Testis (tissue), 3 donors: Measurements from ENCODE around the gene MEX3C. TPM values are rescaled to one million over a fixed set of nuclear protein-coding genes. Genes with fewer than 3 reads are reported as not detected.

Source experiments
- DNase-seq: peaks from one replicate; pipeline ENCODE4 v3.0.0-alpha.2; 2019
- H3K27ac ChIP-seq, 2 donors: fragments of 200-600 bp; sonication (generic); one replicate each; pipeline ENCODE4 v1.5.1; 2019
- H3K27me3 ChIP-seq: fragments of 200-600 bp; sonication (generic); one replicate; pipeline ENCODE4 v1.5.1; 2019
- H3K36me3 ChIP-seq: fragments of 200-600 bp; sonication (generic); one replicate; pipeline ENCODE4 v1.5.1; 2017; ENCODE audit warnings: low read depth; ENCODE audit errors: missing control alignments
- H3K4me1 ChIP-seq: fragments of 200-600 bp; sonication (generic); one replicate; pipeline ENCODE4 v1.5.1; 2019
- H3K4me3 ChIP-seq, 2 donors: fragments of 200-600 bp; sonication (generic); one replicate each; pipeline ENCODE4 v1.5.1; 2017 to 2019
- H3K9me3 ChIP-seq: fragments of 200-600 bp; sonication (generic); one replicate; pipeline ENCODE4 v1.5.1; 2017
- CTCF ChIP-seq, 3 experiments: fragments of 450-650 bp in 2 of 3; fragments of 200-600 bp in 1 of 3; sonication (generic) in 1 of 3; IDR thresholded peaks; one replicate each; pipeline ENCODE4 v1.5.1; 2016 to 2019; ENCODE audit warnings: antibody characterized with exemption in 3 of 3, mild to moderate bottlenecking in 2 of 3, moderate library complexity in 1 of 3
- POLR2A ChIP-seq: fragments of 450-650 bp; IDR thresholded peaks from one replicate; pipeline ENCODE4 v1.6.1; 2017; ENCODE audit warnings: antibody characterized with exemption, mild to moderate bottlenecking, moderate library complexity
- WGBS, 2 donors: methylation state at CpG; one replicate each; pipeline ENCODE4 v1.1.5; 2018; 5-methylcytosine and 5-hydroxymethylcytosine counted together
- intact Hi-C: fragments of 100-400 bp; cut with DNase I; formaldehyde crosslinking; loops from one replicate; pipeline ENCODE4 v1.15.1; 2023; ENCODE audit warnings: low total_unique reads
- polyA plus RNA-seq: library from polyadenylated mRNA; stranded (reverse); fragments of 350-450 nt; fragmentation: Illumina TruSeq; extraction: RNeasy Lipid Tissue Mini Kit (QIAGEN cat#74804); gene quantifications from one replicate; pipeline ENCODE4 v1.2.3, GENCODE V29; 2014; ENCODE audit warnings: low read depth, low replicate concordance; ENCODE audit not compliant: insufficient read depth
- total RNA-seq, 2 donors: library from RNA; depleted of rRNA; stranded (reverse); fragments of >200 nt; gene quantifications; one replicate each; pipeline ENCODE4 v1.2.3, GENCODE V29; 2016

Gene MEX3C
- total and polyA plus RNA-seq, 3 donors from 2014 or later, result 97.2 to 254 (median 161) TPM

DNA sequence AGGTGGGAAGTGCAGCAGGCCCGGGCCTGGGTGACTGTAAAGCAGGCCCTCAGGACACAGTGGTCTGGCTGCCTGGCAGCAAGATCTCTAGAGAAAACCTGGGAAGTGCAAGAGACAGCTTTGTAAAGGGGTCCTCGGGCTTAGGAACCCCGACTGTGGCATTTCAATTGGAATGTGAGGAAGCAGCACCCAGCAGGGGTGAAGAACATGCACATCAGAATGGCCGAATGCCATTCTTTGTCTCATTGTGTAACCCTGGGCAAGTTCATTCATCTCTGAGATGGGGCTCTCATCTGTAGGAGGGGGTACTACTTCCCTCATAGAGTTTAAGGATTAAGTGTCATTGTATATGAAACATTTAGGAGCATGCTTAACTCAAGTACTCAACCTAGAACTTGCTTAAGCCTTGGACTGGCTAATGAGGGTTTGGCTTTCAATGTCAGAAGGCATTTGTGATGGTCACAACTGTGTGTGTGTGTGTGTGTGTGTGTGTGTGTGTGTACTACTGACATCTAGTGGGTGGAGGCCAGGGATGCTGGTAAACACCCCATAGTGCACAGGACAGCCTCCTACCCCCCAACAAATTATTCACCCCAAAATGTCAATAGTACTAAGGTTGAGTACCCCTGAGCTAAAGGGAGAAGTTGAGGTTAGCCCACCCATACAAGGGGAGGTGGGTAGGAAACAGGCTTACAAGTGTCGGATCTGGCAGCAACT, 29.3 kb downstream of the MEX3C start:
- 67 to 74% methylated on average over 5 of the region's 5 CpGs for WGBS, 2 donors
- TF ChIP-seq POLR2A, result no peak
- TF ChIP-seq CTCF (IDR thresholded peaks at IDR 0.05), result no peak
- Histone ChIP-seq H3K27ac (no peak overlapping the region), H3K27me3 (no peaks in the 10 kb centered on the region), H3K36me3 (no peaks in the 10 kb centered on the region), H3K9me3 (no peaks in the 10 kb centered on the region), H3K4me1 (no peaks in the 10 kb centered on the region), H3K4me3 (no peak overlapping the region)
- no peak for DNase-seq
- intact Hi-C loops, result no loop called here

GRCh38 chr18:51165296-51165695, 32.2 kb downstream of the MEX3C start:
- H3K4me1 ChIP-seq, result no peaks in the 10 kb centered on the region
- TF ChIP-seq CTCF (IDR thresholded peaks at IDR 0.05), result no peak
- no peak for TF ChIP-seq POLR2A
- no peaks in the 10 kb centered on the region for H3K27me3 ChIP-seq
- intact Hi-C loops, result no loop called here
- no peaks in the 10 kb centered on the region for H3K36me3 ChIP-seq
- WGBS, 2 donors, result 72 to 100% methylated on average over 2 of the region's 2 CpGs
- no peak overlapping the region for H3K27ac ChIP-seq
- no peaks in the 10 kb centered on the region for H3K9me3 ChIP-seq
- no peak overlapping the region for H3K4me3 ChIP-seq
- no peak for DNase-seq

DNA sequence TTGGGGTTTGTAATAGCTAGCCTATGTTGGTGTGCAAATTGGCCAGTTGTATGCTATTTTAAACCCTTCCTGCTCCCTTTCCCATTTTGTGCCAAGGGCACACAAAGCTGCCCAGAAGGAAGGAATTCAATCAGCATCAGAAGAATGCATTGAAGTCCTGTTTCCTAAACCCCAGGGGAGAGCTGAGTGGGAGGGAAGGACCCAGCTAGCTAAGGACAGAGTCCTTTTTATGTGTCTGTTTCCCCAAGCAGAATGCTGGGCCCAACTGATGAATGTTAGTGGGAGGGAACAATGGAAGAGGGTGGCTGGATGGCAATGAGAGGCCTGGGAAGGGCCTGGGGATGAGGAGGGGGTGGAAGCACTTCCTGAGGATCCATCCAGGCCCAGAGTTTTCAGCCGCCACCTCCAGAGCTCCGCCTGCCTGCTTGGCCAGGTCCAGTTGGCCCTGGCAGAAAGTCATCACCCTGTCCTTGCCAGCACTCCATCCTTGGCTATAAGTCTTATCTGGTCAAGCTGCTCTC, 32.7 kb downstream of the MEX3C start:
- TF ChIP-seq CTCF (IDR thresholded peaks at IDR 0.05), result no peak
- no peak for TF ChIP-seq POLR2A
- Histone ChIP-seq H3K4me3 (no peak overlapping the region), H3K27ac (no peak overlapping the region), H3K36me3 (no peaks in the 10 kb centered on the region), H3K27me3 (no peaks in the 10 kb centered on the region), H3K4me1 (no peaks in the 10 kb centered on the region), H3K9me3 (no peaks in the 10 kb centered on the region)
- WGBS, 2 donors, result 67 to 80% methylated on average over 1 to 2 of the region's 2 CpGs
- no peak for DNase-seq
- intact Hi-C loops, result no loop called here

DNA sequence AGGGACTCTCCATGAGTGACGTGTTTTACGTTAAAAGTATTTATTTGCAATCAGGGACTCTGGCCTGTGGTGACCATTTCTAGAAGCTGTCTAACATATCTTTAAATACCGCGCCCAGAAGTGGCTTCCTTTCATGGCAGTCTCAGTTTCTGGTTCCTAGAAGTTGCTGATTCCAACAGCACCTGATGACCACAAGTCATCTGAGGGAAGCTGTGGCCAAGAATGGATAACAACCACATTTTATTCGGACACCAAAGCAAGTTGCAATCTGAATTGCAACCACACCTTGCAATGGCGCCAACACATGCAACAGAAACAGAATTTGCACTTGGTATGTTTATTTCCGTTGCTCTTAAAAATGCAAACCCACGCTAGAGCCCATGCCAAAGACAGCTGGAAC, 33.1 kb downstream of the MEX3C start:
- Histone ChIP-seq H3K4me1 (no peaks in the 10 kb centered on the region), H3K9me3 (no peaks in the 10 kb centered on the region), H3K27me3 (no peaks in the 10 kb centered on the region), H3K4me3 (no peak overlapping the region), H3K27ac (no peak overlapping the region), H3K36me3 (no peaks in the 10 kb centered on the region)
- intact Hi-C loops, result no loop called here
- DNase-seq, result no peak
- TF ChIP-seq CTCF (IDR thresholded peaks at IDR 0.05) (no peak), POLR2A (no peak)
- 74 to 87% methylated on average over 8 of the region's 8 CpGs for WGBS, 2 donors

GRCh38 chr18:51163543-51163942, 33.9 kb downstream of the MEX3C start:
- Histone ChIP-seq H3K4me1 (no peaks in the 10 kb centered on the region), H3K27ac (no peak overlapping the region), H3K27me3 (no peaks in the 10 kb centered on the region), H3K36me3 (no peaks in the 10 kb centered on the region), H3K9me3 (no peaks in the 10 kb centered on the region), H3K4me3 (no peak overlapping the region)
- 90 to 92% methylated on average over 3 of the region's 3 CpGs for WGBS, 2 donors
- no peak for DNase-seq
- TF ChIP-seq POLR2A (no peak), CTCF (IDR thresholded peaks at IDR 0.05) (no peak)
- intact Hi-C loops, result no loop called here
